Myocyte (in vitro differentiated cells): ENCODE measurements around the gene TMEM37. TPM values are rescaled to one million over a fixed set of nuclear protein-coding genes. Genes with fewer than 3 reads are reported as not detected.
A peak's percentile ranks its signal among the peaks of the same experiment; 100 is the strongest.

Experiments used
- DNase-seq: peaks from one replicate; pipeline ENCODE4 v3.0.0-alpha.2; 2012; ENCODE audit warnings: low read depth
- total RNA-seq: library from RNA; depleted of rRNA; stranded (reverse); fragments of >200 nt; gene quantifications from 2 replicates; pipeline ENCODE4 v1.2.3, GENCODE V29; 2014

The TMEM37 gene
- total RNA-seq, 1 donor from 2014 or later: not detected

DNA sequence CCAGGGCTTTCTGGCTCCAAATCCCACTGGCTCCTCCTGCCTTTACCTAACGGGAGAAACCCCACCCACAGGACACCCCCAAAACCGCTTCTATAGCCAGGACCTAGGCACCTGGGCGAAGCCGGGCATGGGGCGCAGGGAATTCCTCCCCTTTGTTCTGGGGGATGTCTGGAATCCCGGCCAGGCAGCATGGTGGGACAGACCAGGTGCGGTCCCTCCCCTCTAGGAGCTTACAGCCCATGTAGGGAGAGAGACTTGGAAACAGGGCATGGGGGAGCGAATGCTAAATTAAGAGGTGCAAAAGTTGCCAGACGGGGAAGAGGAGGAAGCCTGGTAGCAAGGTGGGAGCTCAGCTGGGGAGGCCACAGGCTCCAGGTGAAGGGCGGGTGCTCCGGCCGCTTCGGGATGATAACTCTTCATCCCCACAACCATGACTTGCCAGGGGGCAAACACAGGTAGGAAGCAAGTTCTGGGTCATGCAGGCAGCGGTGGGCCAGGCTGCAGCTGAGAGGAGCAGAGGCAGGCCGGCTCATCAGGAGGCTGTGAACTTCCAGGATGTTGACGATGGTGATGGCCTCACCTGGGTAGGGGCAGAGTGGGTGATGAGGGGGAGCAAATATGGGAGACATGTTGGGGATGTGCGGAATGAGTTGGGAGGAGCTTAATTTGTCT lies 1.3 kb downstream of the TMEM37 start:
- DNase-seq: no peak

DNA sequence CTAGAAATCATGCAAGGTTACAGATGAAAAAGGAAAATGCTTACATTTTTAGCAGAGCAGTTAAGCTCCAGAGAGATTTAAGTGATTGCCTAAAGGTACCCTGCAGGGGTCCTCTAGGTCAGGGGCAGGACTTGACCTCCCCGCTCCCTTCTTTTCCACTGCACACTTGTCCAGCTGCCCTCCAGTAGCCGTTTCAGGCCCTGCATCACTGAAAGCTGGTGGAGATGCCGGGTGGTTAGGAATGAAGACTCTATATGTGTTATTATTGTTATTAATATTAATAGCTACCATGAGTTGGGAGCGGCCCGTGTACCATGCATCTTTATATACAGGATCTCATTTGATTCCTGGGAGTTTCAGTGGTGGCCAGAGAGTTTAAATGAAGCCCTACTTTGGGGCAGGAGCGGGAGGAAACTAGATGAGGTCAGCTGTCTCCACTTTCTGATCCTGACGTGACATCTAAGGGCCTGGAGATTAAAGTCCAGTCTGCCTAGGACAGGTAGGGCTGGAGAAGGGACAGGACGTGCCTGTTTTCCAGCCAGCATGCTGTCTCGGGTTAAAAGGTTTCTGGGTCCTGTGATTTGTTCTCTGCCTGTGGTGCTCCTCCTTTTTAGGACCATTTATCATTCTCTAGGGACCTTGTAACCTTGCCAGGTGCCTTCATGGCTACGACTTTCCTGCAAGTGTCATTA lies 2.1 kb downstream of the TMEM37 start:
- no peak for DNase-seq

DNA sequence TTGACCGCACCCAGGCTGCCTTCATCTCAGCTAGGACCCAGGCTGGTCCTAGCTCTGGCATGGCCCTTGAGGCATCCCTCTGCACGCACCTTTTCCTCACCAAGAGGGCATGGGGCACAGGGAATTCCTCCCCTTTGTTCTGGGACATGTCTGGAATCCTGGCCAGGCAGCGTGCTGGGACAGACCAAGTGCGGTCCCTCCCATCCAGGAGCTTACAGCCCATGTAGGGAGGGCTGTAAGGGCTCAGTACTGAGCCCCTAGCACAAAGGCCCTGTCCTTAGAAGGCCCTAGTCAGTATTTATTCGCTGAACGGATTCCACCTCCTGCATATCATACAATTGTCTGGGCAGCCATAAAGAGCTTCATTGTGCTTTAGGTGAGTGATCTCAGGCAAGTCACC lies 3.0 kb downstream of the TMEM37 start:
- DNase-seq: no peak

GRCh38 chr2:119435081-119435952 lies 3.7 kb downstream of the TMEM37 start:
- peak; percentile 22 for DNase-seq

DNA sequence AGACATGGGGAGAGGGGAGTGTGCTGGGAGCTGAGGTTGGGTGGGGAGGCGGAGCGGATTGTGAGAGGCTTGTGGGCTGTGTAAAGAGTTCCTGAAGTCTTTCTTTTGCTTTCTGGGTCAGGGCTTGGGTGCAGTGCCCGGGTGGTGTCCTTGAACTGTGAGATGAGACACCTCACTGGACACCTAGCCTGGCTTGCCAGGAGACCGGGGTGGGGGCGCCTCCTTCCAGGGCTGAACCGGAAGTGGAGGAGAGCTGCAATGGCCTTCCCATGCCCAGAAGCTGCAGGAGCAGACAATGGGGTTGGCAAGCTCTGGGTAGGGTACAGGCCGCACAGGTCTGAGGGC lies 4.3 kb downstream of the TMEM37 start:
- DNase-seq: no peak

GRCh38 chr2:119436993-119437772 lies 5.5 kb downstream of the TMEM37 start:
- DNase-seq: no peak

DNA sequence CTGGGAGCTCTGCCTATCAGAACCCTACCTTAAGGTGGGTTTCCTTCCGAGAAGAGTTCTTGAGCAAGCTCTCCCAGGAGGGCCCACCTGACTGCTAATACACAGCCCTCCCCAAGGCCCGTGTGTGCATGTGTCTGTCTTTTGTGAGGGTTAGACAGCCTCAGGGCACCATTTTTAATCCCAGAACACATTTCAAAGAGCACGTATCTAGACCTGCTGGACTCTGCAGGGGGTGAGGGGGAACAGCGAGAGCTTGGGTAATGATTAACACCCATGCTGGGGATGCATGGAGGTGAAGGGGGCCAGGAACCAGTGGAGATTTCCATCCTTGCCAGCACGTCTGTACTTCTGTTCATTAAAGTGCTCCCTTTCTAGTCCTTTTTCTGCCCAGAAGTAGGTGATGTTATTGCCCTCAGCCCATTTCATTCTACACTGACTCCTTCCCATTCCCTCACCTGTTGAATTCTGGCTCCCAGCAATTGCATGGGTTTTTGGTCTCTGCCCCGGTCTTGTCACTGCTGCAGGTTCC lies 6.5 kb downstream of the TMEM37 start:
- no peak for DNase-seq

DNA sequence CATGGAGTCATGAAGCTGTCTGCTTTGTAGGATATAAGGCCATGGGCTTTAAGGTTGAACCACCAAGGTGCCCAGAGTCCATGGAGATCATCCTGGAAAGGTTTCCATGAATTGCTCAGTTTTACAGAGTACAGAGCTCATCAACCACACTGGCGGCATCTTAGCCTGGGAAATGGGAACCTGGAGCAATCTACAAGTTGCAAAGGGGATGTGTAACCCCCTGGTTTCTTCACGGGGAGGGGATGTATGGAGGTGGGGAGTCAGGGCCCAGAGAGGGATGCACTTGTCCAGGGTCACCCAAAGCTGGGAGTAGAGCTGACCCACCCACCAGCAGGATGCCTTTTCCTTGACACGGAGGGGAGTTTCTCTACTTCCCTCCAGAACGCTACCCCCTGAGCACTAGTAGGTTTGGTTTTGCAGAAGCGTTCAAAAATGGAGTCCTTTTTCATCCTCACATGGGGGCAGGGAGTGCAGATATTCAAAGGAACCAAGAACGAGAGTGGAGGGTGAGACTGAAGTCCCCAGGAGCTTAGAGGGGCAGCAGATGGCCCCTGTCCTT lies 7.2 kb downstream of the TMEM37 start:
- DNase-seq: no peak

GRCh38 chr2:119439574-119440500 lies 8.2 kb downstream of the TMEM37 start:
- DNase-seq: no peak

- DNase-seq: no peak
Observed at GRCh38 chr2:119440501-119440870, 8.8 kb downstream of the TMEM37 start.

GRCh38 chr2:119440873-119441272 lies 9.2 kb downstream of the TMEM37 start:
- DNase-seq: no peak

GRCh38 chr2:119441376-119442225 lies 9.9 kb downstream of the TMEM37 start:
- DNase-seq: no peak

- no peak for DNase-seq
Observed at GRCh38 chr2:119442226-119442619, 10.6 kb downstream of the TMEM37 start.

- DNase-seq: no peak
Observed at GRCh38 chr2:119442850-119443249, 11.2 kb downstream of the TMEM37 start.

GRCh38 chr2:119446037-119446436 lies 14.4 kb downstream of the TMEM37 start:
- no peak for DNase-seq

DNA sequence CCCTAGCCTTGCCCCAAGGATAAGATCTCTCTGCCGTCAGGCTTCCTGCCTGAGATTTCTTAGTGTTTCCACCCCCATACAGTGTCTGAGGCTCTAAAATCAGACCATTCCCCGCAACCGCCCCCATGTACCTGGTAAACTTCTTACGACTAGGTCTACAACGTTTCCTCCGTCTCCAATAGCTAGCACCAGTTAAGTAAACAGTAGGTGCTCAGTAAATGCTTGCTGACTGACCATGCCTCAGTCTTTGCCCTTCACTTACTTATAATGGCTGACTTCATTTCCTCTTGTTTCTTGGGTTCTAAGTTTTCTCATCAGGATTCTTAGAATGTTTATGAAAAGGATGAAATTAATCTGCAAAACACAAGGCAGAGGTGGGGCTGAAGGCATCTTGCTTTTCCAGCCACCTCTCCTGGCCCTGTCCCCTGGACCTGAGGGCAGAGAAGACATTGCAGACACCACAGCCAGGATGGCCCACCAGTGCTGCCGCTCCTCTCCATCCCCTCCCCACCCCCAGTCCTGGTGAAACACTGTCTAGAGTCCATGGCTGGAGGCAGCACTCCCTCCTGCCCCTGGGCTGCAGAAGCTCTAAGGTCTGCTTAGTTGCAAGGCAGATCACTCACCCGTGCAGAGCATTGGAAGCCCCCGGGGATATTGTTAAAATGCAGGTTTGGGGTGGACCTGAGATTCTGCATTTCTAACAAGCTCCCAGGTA lies 16.9 kb downstream of the TMEM37 start:
- DNase-seq: no peak

DNA sequence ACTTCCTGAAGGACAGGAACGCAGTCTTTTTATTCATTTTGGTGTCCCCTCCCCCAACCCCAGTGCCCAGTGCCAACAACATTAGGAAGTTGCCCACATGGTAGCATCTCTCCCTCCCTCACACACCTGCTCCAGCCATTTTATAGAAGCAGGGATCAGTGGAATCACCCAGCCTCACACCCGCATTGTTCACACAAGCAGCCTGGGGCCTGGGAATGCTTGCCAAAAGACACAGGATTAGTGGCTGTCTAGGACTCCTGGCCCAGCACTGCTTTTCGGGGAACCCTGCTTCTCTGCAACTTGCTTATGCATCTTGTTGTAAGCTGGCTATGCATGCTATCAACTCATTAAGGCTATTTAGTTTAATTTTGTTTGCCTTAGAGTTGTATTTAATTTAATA lies 17.9 kb downstream of the TMEM37 start:
- no peak for DNase-seq
